Measurements from ENCODE around the gene ZNF358. TPM values are rescaled to one million over a fixed set of nuclear protein-coding genes. Genes with fewer than 3 reads are reported as not detected.

Gene ZNF358
- 6.4 and 9.1 TPM in 2 replicates for total RNA-seq (2016; rRNA removed; fragmentation: Illumina TruSeq; extraction: Trizol)
- 29.8 and 30.7 TPM in 2 replicates for total RNA-seq (2016; cell fraction: cytosol; rRNA removed; fragmentation: Illumina TruSeq; extraction: Trizol; ENCODE audit: low read depth)
- 7.4 and 8.8 TPM in 2 replicates for total RNA-seq (2016; cell fraction: insoluble cytoplasmic fraction; rRNA removed; fragmentation: Illumina TruSeq; extraction: Trizol)
- total RNA-seq (2016; cell fraction: membrane; rRNA removed; fragmentation: Illumina TruSeq; extraction: Trizol) = 40.6 and 43.0 TPM in 2 replicates
- 4.2 and 4.8 TPM in 2 replicates for total RNA-seq (2016; cell fraction: nucleus; rRNA removed; fragmentation: Illumina TruSeq; extraction: Trizol)
- 36.3 and 37.0 TPM in 2 replicates for polyA plus RNA-seq (2011; rRNA removed)
- polyA plus RNA-seq (2011; cell fraction: cytosol; rRNA removed) = 27.2 and 34.8 TPM in 2 replicates
- polyA plus RNA-seq (2011; cell fraction: nucleus; rRNA removed) = 16.8 and 18.8 TPM in 2 replicates
- 18.3 and 24.5 TPM in 2 replicates for polyA plus RNA-seq (2012)
- 89.1 and 102 TPM in 2 replicates for polyA plus RNA-seq (2016; cell fraction: cytosol; fragmentation: Illumina TruSeq; extraction: Trizol; ENCODE audit: low read depth)
- polyA plus RNA-seq (2016; cell fraction: insoluble cytoplasmic fraction; fragmentation: Illumina TruSeq; extraction: Trizol; ENCODE audit: low read depth) = 21.6 and 26.7 TPM in 2 replicates
- 106 and 124 TPM in 2 replicates for polyA plus RNA-seq (2016; cell fraction: membrane; fragmentation: Illumina TruSeq; extraction: Trizol; ENCODE audit: low read depth)
- 18.5 and 20.8 TPM in 2 replicates for polyA plus RNA-seq (2016; cell fraction: nucleus; fragmentation: Illumina TruSeq; extraction: Trizol; ENCODE audit: insufficient read depth, low read depth)
- polyA minus RNA-seq (2011; rRNA and poly(A)+ RNA removed; ENCODE audit: low replicate concordance) = 17.5 and 24.9 TPM in 2 replicates
- 11.3 and 15.3 TPM in 2 replicates for polyA minus RNA-seq (2011; cell fraction: cytosol; rRNA and poly(A)+ RNA removed)
- 2.2 and 3.4 TPM in 2 replicates for polyA minus RNA-seq (2011; cell fraction: nucleus; rRNA and poly(A)+ RNA removed)
- Bru-seq, nascent RNA = percentile 40 among the genes with signal in this experiment
- BruChase-seq, experiment 1, labeled RNA remaining after a 6-hour chase = percentile 70 among the genes with signal in this experiment
- BruChase-seq, experiment 2, labeled RNA remaining after a 2-hour chase = percentile 54 among the genes with signal in this experiment
- long read RNA-seq, experiment 1, partial matches to known transcripts = 0 of 8 reads
- long read RNA-seq, experiment 1, other reads (novel, unspliced or antisense) = 8 of 8 reads
- long read RNA-seq, experiment 2, transcript ZNF358-202 (2 exons, 1,954 nt) = major isoform, 62 of 111 reads
- long read RNA-seq, experiment 2, partial matches to known transcripts = 48 of 111 reads
- long read RNA-seq, experiment 2, other reads (novel, unspliced or antisense) = 1 of 111 reads

GRCh38 chr19:7515645-7516151, at the start of gene ZNF358:
ZNF358 (plus strand) TSS chr19:7516103; CDS start chr19:7519243, 3,140 bp downstream.
- ATAC-seq (peak; percentile 95), FAIRE-seq (no peak), DNase-seq (ENCODE audit: low spot score) (peak; percentile 31)
- H3K27me3 ChIP-seq (ENCODE audit: control insufficient read depth in 1 of 2, insufficient read depth in 2 of 2, low read length in 2 of 2) = no peaks in the 10 kb centered on the region; a peak in 1 of 5 replicates
- H3K27ac ChIP-seq (ENCODE audit: extremely low read length, insufficient read depth, low read length) = peak within 1 kb of the TSS; percentile 41
- 4% methylated on average over 6 of the region's 33 CpGs for WGBS (ENCODE audit: low lambda C conversion rate)
- BruUV-seq (replicated peaks) = no TSS peak
- no peaks in the 10 kb centered on the region for H3K36me3 ChIP-seq (replicated peaks in 1 of 2; ENCODE audit: control insufficient read depth in 1 of 2, insufficient read depth in 2 of 2, low read length in 2 of 2)
- H2AFZ ChIP-seq (ENCODE audit: low read length) = peak within 1 kb of the TSS; percentile 93
- in situ Hi-C loops (cut with HindIII; ENCODE audit: extremely low pct_ligation_motif_present, low pct_unique_long_range_greater_than_20kb) = no loop called here
- H3K4me3 ChIP-seq (replicated peaks in 1 of 3; ENCODE audit: insufficient read depth in 1 of 3, low read depth in 2 of 3, low read length in 3 of 3) = peak within 1 kb of the TSS; percentile 62 to 75 (median 65)
- H3K9me3 ChIP-seq (ENCODE audit: low read length) = no peaks in the 10 kb centered on the region
- H3K79me2 ChIP-seq (ENCODE audit: insufficient read depth, low read length) = no peaks in the 10 kb centered on the region
- ChIA-PET POLR2A (interaction anchor here (1.9 kb wide), 1 partner anchor 9 kb away, joined by 7 read pairs; no protein-coding TSS in a partner anchor), CTCF (ENCODE audit: low intra/inter-chr PET ratio, low total read pairs) (no interaction called here)
- peak within 1 kb of the TSS; percentile 85 for H3K9ac ChIP-seq (ENCODE audit: insufficient read depth, low read depth, low read length)
- intact Hi-C loops (cut with micrococcal nuclease; ENCODE audit: unreplicated experiment) = no loop called here
- H3K4me1 ChIP-seq (ENCODE audit: insufficient read depth, low read length) = peaks cover 18% of the 10 kb centered on the region
- H3K4me2 ChIP-seq (ENCODE audit: low read depth, low read length) = peak within 1 kb of the TSS; percentile 85
- H4K20me1 ChIP-seq (ENCODE audit: insufficient read depth, low read length) = no peaks in the 10 kb centered on the region
- TF ChIP-seq ATF4 (CRISPR knock-in tag; IDR thresholded peaks at IDR 0.05) = no peak
- TF ChIP-seq HOXA3 (CRISPR knock-in tag; IDR thresholded peaks at IDR 0.05) = peak; percentile 57; the same call in 1 of the 2 replicates
- TF ChIP-seq JUN (CRISPR knock-in tag; IDR thresholded peaks at IDR 0.05) = no peak
- no peak for TF ChIP-seq ESRRA (CRISPR knock-in tag; IDR thresholded peaks at IDR 0.05; ENCODE audit: low read depth)
- TF ChIP-seq ZNF781 (CRISPR knock-in tag; IDR thresholded peaks at IDR 0.05; ENCODE audit: borderline replicate concordance, not compliant biosample characterization) = no peak
- peak; percentile 82 for TF ChIP-seq ZFX (CRISPR knock-in tag; IDR thresholded peaks at IDR 0.05; ENCODE audit: low read depth)
- TF ChIP-seq ZBTB4 (CRISPR knock-in tag; IDR thresholded peaks at IDR 0.05; ENCODE audit: borderline replicate concordance) = no peak
- no peak for TF ChIP-seq ISL2 (CRISPR knock-in tag; IDR thresholded peaks at IDR 0.05)
- 0 out of 4 replicates have a peak, but pooled peaks of 1 of the 2 experiments have one; percentile 0 for TF ChIP-seq HMGXB4 (CRISPR knock-in tag; IDR thresholded peaks at IDR 0.05; ENCODE audit: borderline replicate concordance in 1 of 2, low read depth in 1 of 2)
- TF ChIP-seq TBL1XR1 (IDR thresholded peaks at IDR 0.05; ENCODE audit: borderline replicate concordance, low read length, partially characterized antibody) = no peak

All from HepG2 (cell line).